GM21528 (cell line): ENCODE measurements around the gene RNF223.

Experiments used
- ATAC-seq: cut with Tn5 transposase; IDR thresholded peaks from one replicate; pipeline ENCODE4 v1.9.1; 2021; ENCODE audit warnings: mild to moderate bottlenecking, moderate library complexity; ENCODE audit not compliant: unreplicated experiment, low FRiP score

RNF223 gene

GRCh38 chr1:1048765-1049164 lies 25.3 kb downstream of the RNF223 start:
- ATAC-seq = no peak

GRCh38 chr1:1047963-1048362 lies 26.1 kb downstream of the RNF223 start:
- no peak for ATAC-seq

- no peak for ATAC-seq
These were observed 26.7 kb downstream of the RNF223 start for GRCh38 chr1:1047407-1047806.

- ATAC-seq = no peak
These were observed 27.3 kb downstream of the RNF223 start for GRCh38 chr1:1046767-1047166.

- ATAC-seq = no peak
These were observed 27.9 kb downstream of the RNF223 start for GRCh38 chr1:1046243-1046642.

- no peak for ATAC-seq
These were observed 29.0 kb downstream of the RNF223 start for GRCh38 chr1:1045129-1045528.

- no peak for ATAC-seq
These were observed 29.5 kb downstream of the RNF223 start for GRCh38 chr1:1044455-1045078.

GRCh38 chr1:1043921-1044320 lies 30.2 kb downstream of the RNF223 start:
- ATAC-seq = no peak

- ATAC-seq = no peak
These were observed 30.7 kb downstream of the RNF223 start for GRCh38 chr1:1043411-1043810.

- no peak for ATAC-seq
These were observed 31.3 kb downstream of the RNF223 start for GRCh38 chr1:1042835-1043234.

- no peak for ATAC-seq
These were observed 32.2 kb downstream of the RNF223 start for GRCh38 chr1:1041873-1042272.

- ATAC-seq = no peak
These were observed 33.0 kb downstream of the RNF223 start for GRCh38 chr1:1041092-1041523.

- no peak for ATAC-seq
These were observed 33.8 kb downstream of the RNF223 start for GRCh38 chr1:1040004-1040991.

GRCh38 chr1:1039145-1039910 lies 34.8 kb downstream of the RNF223 start:
- ATAC-seq = no peak

- no peak for ATAC-seq
These were observed 35.4 kb downstream of the RNF223 start for GRCh38 chr1:1038694-1039093.

- ATAC-seq = no peak
These were observed 36.5 kb downstream of the RNF223 start for GRCh38 chr1:1037366-1038327.

GRCh38 chr1:1035291-1035943 lies 38.7 kb downstream of the RNF223 start:
- ATAC-seq = no peak

GRCh38 chr1:1034439-1034781 lies 39.7 kb downstream of the RNF223 start:
- ATAC-seq = no peak

GRCh38 chr1:1033731-1034438 lies 40.2 kb downstream of the RNF223 start:
- no peak for ATAC-seq
